Jurkat, Clone E6-1 (cell line): ENCODE measurements around the gene STYXL1.

Experiments used
- DNase-seq: peaks from one replicate; pipeline ENCODE4 v3.0.0-alpha.2; 2011; ENCODE audit warnings: low read depth, low spot score
- H3K4me3 ChIP-seq: 2 replicates; pipeline ENCODE4 v1.5.1; 2011; ENCODE audit warnings: mild to moderate bottlenecking, low read length, control low read depth, moderate library complexity

The STYXL1 gene

GRCh38 chr7:75966190-75966961 lies 81.4 kb downstream of the STYXL1 start:
- no peak overlapping the region for H3K4me3 ChIP-seq
- no peak for DNase-seq

DNA sequence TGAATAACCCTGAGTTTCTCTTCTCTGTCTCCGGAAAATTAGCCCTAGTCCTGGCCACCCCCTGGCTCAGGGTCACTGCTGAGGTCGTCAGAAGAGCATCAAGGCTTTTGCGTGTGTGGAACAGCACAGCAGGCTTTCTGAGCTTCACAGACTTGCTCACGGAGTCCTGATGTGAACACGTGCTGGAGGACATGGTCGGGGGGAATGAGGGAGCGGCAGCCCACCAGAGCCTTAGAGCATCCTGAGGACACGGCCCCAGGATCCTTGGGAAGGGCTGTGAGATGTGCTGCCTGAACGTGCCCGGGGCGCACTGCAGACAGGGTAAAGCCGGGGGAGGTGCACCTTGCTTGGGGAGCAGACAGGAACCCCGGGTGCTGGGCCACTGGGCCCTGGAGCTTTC lies 82.2 kb downstream of the STYXL1 start:
- H3K4me3 ChIP-seq, result no peak overlapping the region
- no peak for DNase-seq

- no peak for DNase-seq
- H3K4me3 ChIP-seq, result no peak overlapping the region
These were observed 84.3 kb downstream of the STYXL1 start for GRCh38 chr7:75963381-75963995.

DNA sequence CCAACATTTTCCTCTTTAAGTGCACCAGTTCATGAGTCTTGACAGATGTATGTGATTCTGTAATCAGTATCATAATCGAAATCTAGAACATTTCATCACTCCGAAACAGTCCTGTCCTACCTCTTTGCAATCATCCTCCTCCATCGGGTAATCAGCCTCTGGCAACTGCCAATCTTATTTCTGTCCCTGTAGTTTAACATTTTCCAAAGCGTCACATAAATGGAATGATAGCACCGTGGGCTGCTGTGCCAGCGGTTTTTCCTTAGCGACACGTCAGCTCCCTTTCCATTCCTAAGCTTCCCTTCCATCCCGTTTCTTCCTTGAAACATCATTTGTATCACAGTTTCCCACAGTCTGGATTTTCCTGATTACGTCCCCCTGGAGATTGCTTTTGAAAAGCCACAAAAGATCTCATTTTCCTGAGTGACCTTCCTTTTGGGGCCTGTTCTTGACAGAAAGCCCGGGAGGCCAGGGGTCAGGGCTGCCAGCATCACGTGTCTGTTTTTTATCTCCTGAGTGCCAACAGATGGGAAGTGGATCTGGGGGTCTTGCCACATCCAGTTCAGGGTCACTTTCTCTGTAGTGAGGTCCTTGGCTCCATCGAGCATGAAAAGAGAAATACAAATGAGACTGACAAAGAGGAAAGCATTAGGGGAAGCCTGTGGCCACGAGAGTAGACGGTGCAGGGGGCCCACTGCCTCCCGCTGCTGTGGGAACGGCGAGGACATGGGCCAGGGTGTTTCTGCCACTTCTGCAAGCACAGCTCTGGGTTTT lies 85.0 kb downstream of the STYXL1 start:
- no peak overlapping the region for H3K4me3 ChIP-seq
- no peak for DNase-seq

DNA sequence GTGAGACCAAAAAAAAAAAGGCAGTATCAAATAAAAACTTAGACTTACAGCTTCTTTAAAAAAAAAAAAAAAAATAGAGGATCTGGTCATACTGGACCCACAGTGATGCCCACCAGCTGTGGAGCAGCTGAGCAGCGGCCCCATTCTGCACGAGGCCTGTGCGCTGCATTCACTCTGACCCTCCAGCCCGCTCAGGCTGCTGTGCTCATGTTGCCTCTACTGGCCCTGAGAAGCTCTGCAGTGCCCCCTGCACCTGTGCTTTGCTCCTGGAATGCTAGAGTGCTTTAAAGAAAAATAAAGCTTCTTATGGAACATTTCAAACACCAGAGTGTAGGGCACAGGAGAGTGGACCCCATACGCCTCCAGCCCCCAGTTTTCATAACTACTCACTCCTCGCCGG lies 86.6 kb downstream of the STYXL1 start:
- DNase-seq, result no peak
- no peak overlapping the region for H3K4me3 ChIP-seq

DNA sequence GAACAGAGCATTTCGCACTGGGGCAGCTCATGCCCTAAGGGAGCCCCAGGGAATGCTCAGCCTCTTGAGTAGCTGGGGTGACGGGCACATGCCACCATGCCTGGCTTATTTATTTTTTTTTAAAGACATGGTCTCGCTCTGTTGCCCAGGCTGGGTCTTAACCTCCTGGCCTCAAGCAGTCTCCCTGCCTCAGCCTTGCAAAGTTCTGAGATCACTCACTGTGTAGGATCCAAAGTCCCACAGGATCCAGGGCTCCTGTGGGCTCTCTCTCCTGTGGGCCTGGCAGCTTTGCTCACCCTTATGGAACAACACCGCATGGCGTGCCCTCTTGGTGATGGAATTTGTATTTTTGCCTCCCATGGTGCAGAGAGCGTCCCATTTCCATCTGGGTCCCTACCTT lies 87.4 kb downstream of the STYXL1 start:
- DNase-seq, result no peak
- no peak overlapping the region for H3K4me3 ChIP-seq

GRCh38 chr7:75958802-75959543 lies 88.8 kb downstream of the STYXL1 start:
- H3K4me3 ChIP-seq, result no peak overlapping the region
- DNase-seq, result no peak

DNA sequence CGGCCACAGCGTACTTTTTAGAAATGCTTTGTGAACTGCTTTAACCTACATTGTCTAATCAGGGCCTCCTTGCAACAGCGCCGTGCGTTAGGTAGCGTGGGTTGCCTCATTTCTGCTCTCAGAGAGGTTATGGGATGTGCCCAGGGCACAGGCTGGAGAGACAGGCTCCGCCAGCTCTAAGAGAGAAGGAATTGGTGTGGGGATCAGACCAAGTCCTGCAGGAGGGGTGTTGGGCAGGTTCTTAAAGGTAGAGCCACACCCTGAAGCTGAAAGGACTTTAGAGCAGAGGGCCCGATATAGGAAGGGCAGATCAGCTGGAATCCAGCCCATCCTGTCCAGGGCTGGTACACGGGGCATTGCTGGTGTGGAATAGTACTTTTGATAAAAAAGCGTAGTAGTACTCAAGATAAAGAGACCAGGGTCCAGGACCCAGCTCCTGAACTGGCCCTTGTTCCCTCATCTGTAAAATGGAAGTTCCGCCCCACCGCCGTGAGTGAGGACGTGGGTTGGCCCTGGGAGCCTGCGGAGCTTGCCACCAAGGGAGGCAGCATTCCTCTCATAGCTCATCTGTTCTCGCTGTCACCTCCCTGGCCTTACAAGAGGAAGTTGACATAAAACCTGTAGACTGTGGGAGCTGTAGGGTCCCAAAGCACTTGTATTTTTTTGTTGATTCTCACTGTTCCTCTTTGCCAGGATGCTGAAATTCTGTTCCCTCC lies 90.6 kb downstream of the STYXL1 start:
- DNase-seq, result no peak
- no peak overlapping the region for H3K4me3 ChIP-seq

DNA sequence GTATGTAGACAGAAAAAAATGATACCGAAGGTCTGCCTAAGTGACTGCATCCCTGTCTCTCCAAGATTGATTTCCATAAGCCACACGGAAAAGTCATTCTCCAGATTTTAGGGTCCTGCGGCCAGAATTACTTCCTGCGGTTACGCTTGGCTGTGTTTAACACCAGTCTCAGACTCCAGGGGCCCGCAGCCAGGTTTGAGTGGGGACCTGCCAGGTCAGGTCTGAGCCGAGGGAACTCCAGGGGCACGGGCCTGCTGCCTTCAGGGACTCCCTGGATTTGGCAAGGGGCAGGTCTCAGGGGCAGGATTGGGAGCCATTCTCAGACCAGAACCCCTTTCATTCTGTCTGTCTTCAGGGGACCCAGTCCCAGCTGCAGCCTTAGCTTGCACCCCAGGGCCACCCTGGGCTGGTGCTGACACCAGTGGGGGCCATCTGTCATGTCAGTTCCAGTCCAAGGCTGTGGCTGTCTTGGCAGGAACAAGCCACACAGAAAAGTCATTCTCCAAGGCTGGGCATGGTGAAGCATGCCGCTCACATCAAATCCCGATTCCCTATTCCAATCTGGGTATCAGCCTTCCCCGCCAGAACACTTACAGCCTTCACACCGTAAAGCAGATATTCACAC lies 92.4 kb downstream of the STYXL1 start:
- no peak for DNase-seq
- H3K4me3 ChIP-seq, result no peak overlapping the region

- no peak for DNase-seq
- H3K4me3 ChIP-seq, result no peak overlapping the region
These were observed 93.9 kb downstream of the STYXL1 start for GRCh38 chr7:75953931-75954330.

GRCh38 chr7:75953431-75953830 lies 94.4 kb downstream of the STYXL1 start:
- no peak overlapping the region for H3K4me3 ChIP-seq
- DNase-seq, result no peak

DNA sequence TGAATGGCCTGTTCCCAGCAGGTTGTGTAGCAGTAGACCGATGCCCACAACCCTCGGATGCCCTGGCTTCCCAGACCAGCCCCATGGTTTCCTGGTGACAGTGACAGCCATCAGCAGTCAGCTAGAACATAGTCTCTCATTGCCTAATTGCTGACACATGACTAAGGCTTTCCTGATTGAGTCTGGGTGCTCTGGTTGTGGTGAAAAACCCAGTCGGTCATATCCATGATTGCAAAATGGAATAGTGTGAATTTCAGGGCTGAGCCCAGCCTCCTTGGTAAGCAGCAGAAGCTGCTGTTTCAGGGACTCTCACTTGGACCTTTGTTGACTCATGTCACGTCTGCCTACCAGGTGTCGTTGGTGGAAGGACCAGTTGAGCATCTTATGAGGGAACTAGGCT lies 96.3 kb downstream of the STYXL1 start:
- no peak overlapping the region for H3K4me3 ChIP-seq
- no peak for DNase-seq

- H3K4me3 ChIP-seq, result no peak overlapping the region
- no peak for DNase-seq
These were observed 97.6 kb downstream of the STYXL1 start for GRCh38 chr7:75950111-75950681.

GRCh38 chr7:75948179-75948578 lies 99.6 kb downstream of the STYXL1 start:
- DNase-seq, result no peak

More at GRCh38 chr7:75948179-75948578, 99.6 kb downstream of the STYXL1 start:
- H3K4me3 ChIP-seq, result no peak overlapping the region
